Measurements from ENCODE around the gene INPP5F. TPM values are rescaled to one million over a fixed set of nuclear protein-coding genes. Genes with fewer than 3 reads are reported as not detected.
"Not testable (repeated sequence)": the region's sequence is repeated elsewhere in the genome, so short reads cannot be mapped to it uniquely, and the experiment has no call there.

INPP5F gene
- total and polyA plus RNA-seq, 9 donors = 8.1 to 18.8 (median 13.8) TPM

- Histone ChIP-seq H3K27me3 (no peaks in the 10 kb centered on the region), H3K9me3 (no peaks in the 10 kb centered on the region), H3K4me3 (no peak overlapping the region), H3K4me1 (ENCODE audit: insufficient read depth) (peaks cover 4% of the 10 kb centered on the region), H3K36me3 (no peaks in the 10 kb centered on the region), H3K27ac (no peak overlapping the region)
- TF ChIP-seq POLR2A (IDR thresholded peaks at IDR 0.05) (no peak), EP300 (IDR thresholded peaks at IDR 0.05) (no peak)
- TF ChIP-seq, protein P1, sequence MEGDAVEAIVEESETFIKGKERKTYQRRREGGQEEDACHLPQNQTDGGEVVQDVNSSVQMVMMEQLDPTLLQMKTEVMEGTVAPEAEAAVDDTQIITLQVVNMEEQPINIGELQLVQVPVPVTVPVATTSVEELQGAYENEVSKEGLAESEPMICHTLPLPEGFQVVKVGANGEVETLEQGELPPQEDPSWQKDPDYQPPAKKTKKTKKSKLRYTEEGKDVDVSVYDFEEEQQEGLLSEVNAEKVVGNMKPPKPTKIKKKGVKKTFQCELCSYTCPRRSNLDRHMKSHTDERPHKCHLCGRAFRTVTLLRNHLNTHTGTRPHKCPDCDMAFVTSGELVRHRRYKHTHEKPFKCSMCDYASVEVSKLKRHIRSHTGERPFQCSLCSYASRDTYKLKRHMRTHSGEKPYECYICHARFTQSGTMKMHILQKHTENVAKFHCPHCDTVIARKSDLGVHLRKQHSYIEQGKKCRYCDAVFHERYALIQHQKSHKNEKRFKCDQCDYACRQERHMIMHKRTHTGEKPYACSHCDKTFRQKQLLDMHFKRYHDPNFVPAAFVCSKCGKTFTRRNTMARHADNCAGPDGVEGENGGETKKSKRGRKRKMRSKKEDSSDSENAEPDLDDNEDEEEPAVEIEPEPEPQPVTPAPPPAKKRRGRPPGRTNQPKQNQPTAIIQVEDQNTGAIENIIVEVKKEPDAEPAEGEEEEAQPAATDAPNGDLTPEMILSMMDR (IDR thresholded peaks at IDR 0.05) = no peak
- WGBS, 3 donors = 86 to 91% (median 91%) methylated on average over 6 of the region's 6 CpGs
- no peak for DNase-seq
- intact Hi-C loops (cut with DNase I) = no loop called here
Observed at GRCh38 chr10:119865699-119866240, 139.9 kb downstream of the INPP5F start.

DNA sequence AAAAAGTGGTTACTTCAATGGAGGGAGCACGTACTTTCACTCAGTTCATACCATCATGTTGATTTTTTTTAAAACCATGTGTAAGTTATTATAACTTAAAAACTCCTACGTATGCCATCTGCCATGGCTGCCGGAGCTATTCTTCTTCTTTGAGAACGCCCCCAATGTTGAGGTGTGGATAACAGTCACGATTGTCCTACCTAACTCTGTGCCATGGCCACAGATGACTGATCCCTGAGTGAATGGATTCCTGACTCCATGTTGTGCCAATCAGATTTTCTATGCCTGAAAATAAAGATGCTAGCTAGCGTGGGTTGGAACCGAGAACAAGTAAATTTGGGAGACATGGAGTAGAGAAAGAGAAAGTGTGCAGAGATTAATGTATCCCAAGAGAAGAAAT lies 141.5 kb downstream of the INPP5F start:
- intact Hi-C loops (cut with DNase I) = no loop called here
- no peak overlapping the region for H3K27ac ChIP-seq
- H3K4me1 ChIP-seq (ENCODE audit: insufficient read depth) = peaks cover 7% of the 10 kb centered on the region
- H3K4me3 ChIP-seq = no peak overlapping the region
- WGBS, 3 donors = 78 to 83% (median 82%) methylated on average over 7 of the region's 7 CpGs
- no peaks in the 10 kb centered on the region for H3K27me3 ChIP-seq
- TF ChIP-seq, protein P1 (IDR thresholded peaks at IDR 0.05) = no peak
- no peak for TF ChIP-seq POLR2A (IDR thresholded peaks at IDR 0.05)
- TF ChIP-seq EP300 (IDR thresholded peaks at IDR 0.05) = no peak
- H3K36me3 ChIP-seq = no peaks in the 10 kb centered on the region
- no peak for DNase-seq
- H3K9me3 ChIP-seq = no peaks in the 10 kb centered on the region

GRCh38 chr10:119869398-119869797 lies 143.5 kb downstream of the INPP5F start:
- H3K36me3 ChIP-seq; H3K4me1 ChIP-seq (ENCODE audit: insufficient read depth); H3K27ac ChIP-seq; H3K4me3 ChIP-seq; H3K9me3 ChIP-seq; intact Hi-C loops (cut with DNase I); H3K27me3 ChIP-seq; DNase-seq: not testable (repeated sequence)
- 52 to 60% (median 52%) methylated on average over 4 of the region's 4 CpGs for WGBS, 3 donors

- Histone ChIP-seq H3K9me3 (no peaks in the 10 kb centered on the region), H3K4me1 (ENCODE audit: insufficient read depth) (peaks cover 4% of the 10 kb centered on the region), H3K36me3 (no peaks in the 10 kb centered on the region), H3K27me3 (no peaks in the 10 kb centered on the region), H3K4me3 (peak overlapping the region; percentile 66), H3K27ac (peak overlapping the region; percentile 76 to 79)
- intact Hi-C loops (cut with DNase I) = no loop called here
- DNase-seq = peak; percentile 36 to 73 (median 71)
- TF ChIP-seq EP300 (IDR thresholded peaks at IDR 0.05) (no peak), POLR2A (IDR thresholded peaks at IDR 0.05) (peak; percentile 8)
- TF ChIP-seq, protein P1 (IDR thresholded peaks at IDR 0.05) = no peak
- 0 to 1% (median 0%) methylated on average over 45 to 56 of the region's 56 CpGs for WGBS, 3 donors
Observed at GRCh38 chr10:119871881-119872609, 146.2 kb downstream of the INPP5F start.

GRCh38 chr10:119872610-119872859 lies 146.7 kb downstream of the INPP5F start, which contains the start of gene MCMBP:
Gene MCMBP (minus strand): TSS chr10:119872843. CDS start chr10:119872584, 259 bp downstream.
- peak; percentile 68 for TF ChIP-seq POLR2A (IDR thresholded peaks at IDR 0.05)
- TF ChIP-seq, protein P1 (IDR thresholded peaks at IDR 0.05) = no peak
- Histone ChIP-seq H3K27ac (peak within 1 kb of the TSS; percentile 76 to 79), H3K36me3 (no peaks in the 10 kb centered on the region), H3K4me3 (peak within 1 kb of the TSS; percentile 66), H3K27me3 (no peaks in the 10 kb centered on the region), H3K9me3 (no peaks in the 10 kb centered on the region), H3K4me1 (ENCODE audit: insufficient read depth) (peaks cover 4% of the 10 kb centered on the region)
- intact Hi-C loops (cut with DNase I) = no loop called here
- 0 to 1% (median 1%) methylated on average over 9 to 42 of the region's 42 CpGs for WGBS, 3 donors
- DNase-seq = no peak
